HG03159 (cell line): ENCODE data around the gene ANKRD63.

ENCODE experiments used
- ATAC-seq: cut with Tn5 transposase; IDR thresholded peaks from one replicate; pipeline ENCODE4 v1.9.1; 2021; ENCODE audit warnings: mild to moderate bottlenecking, moderate library complexity; ENCODE audit not compliant: unreplicated experiment

ANKRD63 gene

DNA sequence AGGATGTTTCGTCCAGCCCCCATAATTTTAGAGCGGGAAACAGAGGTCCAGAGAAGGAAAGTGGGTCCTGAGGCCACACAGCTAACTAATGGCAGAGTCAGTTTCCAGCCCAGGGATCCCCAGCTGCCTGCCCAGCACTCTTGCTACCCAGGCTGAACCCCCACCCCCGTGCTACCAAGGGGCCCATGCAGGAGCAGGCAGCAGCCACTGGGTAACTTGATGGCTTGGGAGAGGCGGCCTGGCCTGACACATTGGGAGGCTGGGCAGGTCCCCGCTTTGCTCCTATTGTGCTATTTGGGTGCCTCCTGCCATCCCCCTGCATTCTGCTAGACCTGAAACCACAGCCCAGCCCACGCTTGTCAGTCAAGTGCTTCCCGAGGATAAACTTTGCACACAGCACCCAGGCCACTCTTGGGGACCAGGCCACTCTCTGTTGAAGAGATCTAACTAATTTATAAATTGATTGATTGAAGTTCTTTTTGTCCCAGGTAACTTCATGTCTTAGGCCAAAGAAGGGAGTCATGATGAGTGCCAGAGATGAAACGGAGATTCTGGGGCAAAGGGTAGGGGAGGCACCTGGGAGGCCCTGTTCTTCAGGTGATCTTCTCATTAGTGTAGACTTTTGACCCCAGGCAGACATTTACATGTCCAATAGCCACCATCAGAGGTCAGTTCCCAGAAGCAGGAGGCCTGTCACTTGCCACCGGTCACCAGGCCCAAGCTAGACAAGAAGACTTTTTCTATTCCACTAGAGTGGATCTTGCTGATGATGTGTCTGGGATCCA lies 37.0 kb downstream of the ANKRD63 start:
- ATAC-seq = no peak

DNA sequence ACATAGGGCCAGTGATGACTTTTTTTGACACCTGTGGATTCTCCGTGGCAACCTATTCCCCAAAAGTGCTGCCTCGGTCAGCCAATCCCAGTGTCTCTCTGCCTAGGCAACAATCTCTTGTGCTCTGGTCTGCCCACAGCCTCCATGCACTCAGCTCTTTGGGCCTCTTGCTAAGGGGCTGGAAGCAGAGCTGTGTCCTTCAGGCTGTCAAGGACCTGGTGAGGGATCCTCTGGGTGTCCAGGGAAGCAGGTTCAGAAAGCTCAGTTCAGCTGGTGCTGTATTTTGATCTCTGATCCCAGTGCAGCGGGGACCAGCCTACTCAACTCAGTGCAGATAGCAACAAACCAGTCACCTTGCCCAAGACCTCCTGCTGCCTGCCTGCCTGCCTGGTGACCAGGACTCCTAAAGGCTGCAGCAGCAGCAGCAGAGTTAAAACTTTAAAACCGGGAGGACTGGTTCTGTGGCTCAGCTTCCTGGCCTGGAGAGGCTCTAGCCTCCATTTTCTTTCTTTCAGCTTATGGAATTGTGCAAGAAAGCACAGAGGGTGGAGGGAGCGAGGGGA lies 37.8 kb downstream of the ANKRD63 start:
- no peak for ATAC-seq

DNA sequence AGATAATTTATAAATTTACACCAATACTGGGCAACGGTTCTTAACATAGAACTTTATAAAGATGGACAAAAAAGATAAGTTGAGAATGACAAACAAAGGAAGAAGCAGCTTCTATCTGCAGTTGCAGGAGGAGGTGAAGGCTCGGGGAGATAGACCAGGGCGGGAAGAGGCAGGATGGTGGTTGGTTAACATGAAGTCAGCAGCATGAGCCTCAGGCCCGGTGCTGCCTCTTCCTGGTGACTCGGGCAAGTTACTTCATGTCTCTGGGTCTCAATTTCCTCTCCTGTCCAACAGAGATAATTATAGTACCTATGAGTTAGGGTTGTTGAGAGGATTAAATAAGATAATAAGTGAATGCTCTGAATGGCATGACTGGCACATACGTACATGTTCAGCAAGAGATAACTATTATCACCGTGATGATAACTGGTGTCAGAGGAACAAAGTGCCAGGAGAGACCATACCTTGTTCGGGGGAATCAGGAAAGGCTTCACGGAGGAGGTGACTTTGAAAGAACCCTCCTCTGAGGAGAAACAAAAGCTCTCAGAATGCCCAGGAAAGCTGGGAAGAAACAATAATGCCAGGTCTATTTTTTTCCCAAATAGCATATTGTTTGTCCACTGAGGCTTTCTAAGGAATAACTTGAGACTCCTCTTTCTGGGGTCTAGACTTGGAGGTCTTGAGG lies 39.6 kb downstream of the ANKRD63 start:
- no peak for ATAC-seq

- ATAC-seq = no peak
Measured at GRCh38 chr15:40242601-40243000, 40.3 kb downstream of the ANKRD63 start.

GRCh38 chr15:40242213-40242599 lies 40.7 kb downstream of the ANKRD63 start:
- no peak for ATAC-seq

- ATAC-seq = no peak
Measured at GRCh38 chr15:40241269-40242212, 41.3 kb downstream of the ANKRD63 start.

DNA sequence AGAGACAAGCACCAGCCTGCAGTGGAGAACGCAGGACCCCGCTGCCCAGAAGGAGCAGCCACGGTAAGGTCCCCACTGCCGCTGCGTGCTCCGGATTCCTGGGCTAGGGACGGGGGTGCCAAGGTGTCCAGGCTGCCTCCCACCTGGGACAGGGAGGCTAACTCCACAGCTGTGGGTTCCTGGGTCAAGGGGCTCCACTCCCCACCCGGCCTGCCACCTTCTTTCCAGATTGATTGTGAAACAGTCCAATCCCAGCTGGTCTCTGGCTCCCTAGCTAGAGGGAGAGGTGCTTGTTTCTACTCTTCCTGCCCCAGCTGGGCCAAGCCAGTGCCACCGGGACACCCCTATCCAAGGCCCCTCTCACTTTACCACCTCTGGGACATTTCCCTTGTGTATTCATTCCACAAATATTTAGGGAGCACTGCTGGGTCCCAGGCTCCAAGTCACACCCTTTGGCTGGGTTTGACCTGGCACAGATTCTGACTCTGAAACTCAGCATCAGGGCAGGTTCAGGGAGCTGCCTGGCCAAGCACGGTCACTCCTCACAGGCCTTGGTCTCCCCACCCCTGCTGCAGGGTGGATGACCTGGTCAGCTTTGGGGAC lies 42.1 kb downstream of the ANKRD63 start:
- no peak for ATAC-seq

DNA sequence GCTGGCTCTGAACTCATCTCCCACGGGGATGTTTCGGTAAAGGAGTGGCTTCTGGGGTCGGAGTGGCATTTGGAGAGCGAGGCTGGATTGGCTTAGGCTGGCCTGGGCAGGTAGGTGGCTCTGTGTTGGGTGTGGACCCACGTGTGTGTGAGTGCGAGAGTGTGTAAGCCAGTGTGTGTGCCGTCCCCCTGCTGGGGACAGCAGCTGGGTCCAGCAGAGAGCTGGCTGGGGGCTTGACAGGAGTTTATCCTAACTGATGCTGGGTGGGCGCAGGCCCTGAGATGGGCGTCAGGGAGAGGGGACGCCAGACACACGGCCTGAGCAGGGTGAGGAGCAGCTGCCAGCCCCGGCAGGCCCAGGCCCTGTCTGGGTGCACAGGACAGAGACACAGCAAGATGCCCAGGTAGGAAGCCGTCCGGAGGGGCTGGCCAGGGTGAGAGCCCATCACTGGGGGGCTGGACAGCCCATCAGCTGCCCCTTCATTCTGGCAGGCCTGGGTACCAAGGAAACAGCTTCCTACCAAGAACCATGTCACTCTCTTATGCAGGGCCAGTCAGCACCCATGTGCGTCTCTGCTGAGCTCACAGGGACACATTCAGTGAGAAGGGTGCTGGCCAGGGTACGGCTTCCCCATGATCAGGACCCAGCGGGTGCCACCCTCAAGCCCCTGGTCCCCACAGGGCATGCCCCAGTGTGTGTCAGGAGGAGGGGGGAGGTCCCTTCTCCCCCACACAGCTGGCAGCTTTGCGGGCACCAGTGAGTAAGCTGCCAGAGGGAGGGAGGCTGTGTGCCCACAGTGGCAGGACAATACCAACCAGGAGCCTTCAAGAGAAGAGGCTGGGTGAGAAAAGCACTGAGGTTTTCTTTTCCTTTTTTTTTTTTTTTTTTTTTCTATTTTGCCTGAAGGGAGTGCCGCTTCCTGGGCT lies 42.9 kb downstream of the ANKRD63 start:
- no peak for ATAC-seq

- ATAC-seq = no peak
Measured at GRCh38 chr15:40239404-40239692, 43.5 kb downstream of the ANKRD63 start.

DNA sequence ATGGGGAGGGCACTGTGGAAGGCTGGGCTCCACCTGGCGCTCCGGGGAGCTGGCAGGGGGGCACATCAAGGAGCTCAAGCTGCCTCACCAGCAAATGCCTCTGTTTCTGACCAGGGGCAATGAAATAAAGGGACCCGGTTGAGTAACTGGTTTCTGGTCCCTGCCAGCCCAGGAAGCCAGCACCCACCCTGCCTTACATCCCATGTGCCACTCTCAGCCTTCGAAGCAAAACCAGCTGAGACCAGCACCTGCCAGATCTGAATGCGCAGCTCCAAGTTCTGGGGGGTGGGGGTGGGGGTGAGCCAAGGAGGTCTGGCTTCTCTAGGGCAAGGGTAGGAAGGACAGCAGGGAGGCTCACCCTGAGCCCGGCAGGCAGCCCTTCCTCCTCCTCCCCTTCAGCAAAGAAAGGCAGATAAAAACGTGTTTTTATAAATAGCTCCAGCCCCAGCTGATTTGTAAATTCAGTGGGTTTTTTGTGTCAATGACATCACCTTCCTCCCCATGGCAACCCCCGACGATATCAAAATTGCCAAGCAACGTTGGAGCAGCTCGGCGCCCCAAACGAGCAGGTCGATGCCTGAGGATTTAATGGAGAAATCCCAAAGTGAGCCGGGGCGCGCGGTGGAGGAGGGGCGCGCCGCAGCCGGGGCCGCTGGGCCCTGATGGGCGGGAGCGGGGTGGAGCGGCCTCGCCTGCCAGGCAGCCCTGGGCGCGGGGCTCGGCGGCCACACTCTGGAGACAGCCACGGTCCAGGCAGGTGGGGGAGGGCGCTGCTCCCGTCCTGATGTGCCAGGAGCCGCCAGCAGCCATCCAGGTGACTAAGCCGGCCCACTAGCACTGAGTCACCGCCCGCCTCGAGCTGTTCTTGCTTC lies 44.1 kb downstream of the ANKRD63 start, which contains the start of gene PAK6:
Gene PAK6 (plus strand): TSS at position 532 of the 872 bp plus-strand sequence. CDS start 25,723 bp downstream, outside the sequence.
- no peak for ATAC-seq

GRCh38 chr15:40235201-40235885 lies 47.5 kb downstream of the ANKRD63 start:
- ATAC-seq = no peak

GRCh38 chr15:40234783-40235182 lies 48.1 kb downstream of the ANKRD63 start:
- no peak for ATAC-seq

- no peak for ATAC-seq
Measured at GRCh38 chr15:40233727-40234577, 48.9 kb downstream of the ANKRD63 start.

DNA sequence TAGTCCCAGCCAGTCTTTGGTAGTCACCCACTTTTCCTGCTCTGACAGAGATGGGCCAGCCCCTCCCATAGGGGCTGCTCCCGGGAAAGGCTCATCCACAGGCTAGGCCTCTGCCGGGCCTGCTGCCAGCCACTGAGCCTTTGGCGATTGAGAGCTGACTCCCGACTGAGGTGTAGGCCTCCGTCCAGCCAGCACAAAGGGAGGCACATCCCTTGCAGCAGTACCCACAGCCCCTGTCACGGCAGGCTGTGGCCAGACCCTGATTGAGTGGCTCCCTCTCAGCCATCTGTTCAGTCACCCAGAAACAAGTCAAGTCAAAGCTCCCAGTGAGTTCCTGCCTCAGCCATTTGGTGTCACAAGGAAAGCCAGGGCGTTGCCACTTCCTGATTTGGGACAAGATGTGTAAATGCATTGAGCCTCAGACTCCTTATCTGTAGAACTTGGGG lies 50.2 kb downstream of the ANKRD63 start:
- ATAC-seq = no peak
